CD14-positive monocyte (primary cell): Measurements from ENCODE around the gene RIMBP3C. TPM values are rescaled to one million over a fixed set of nuclear protein-coding genes. Genes with fewer than 3 reads are reported as not detected.
"Not testable (repeated sequence)": the region's sequence is repeated elsewhere in the genome, so short reads cannot be mapped to it uniquely, and the experiment has no call there.

Source experiments
- DNase-seq, 3 donors: peaks; one replicate each; pipeline ENCODE4 v3.0.0-alpha.2; 2011 to 2022
- H2AFZ ChIP-seq: 2 replicates; pipeline ENCODE4 v1.6.0; 2012; ENCODE audit warnings: mild to moderate bottlenecking, low read depth, low read length, inconsistent platforms; ENCODE audit not compliant: insufficient read depth, poor library complexity, severe bottlenecking
- H3K27ac ChIP-seq, 2 donors: 1 replicate in 1 of 2; 2 replicates in 1 of 2; pipeline ENCODE4 v1.5.1; 2012 to 2013; ENCODE audit warnings: low read length in 2 of 2, control low read depth in 1 of 2, inconsistent platforms in 1 of 2, low read depth in 1 of 2, mild to moderate bottlenecking in 1 of 2
- H3K27me3 ChIP-seq, 2 donors: one replicate each; pipeline versions ENCODE4 v1.6.0 to v1.6.1; 2011 to 2013; ENCODE audit warnings: low read length in 2 of 2; ENCODE audit not compliant: control insufficient read depth in 2 of 2, insufficient read depth in 2 of 2
- H3K36me3 ChIP-seq, 2 donors: replicated peaks in 1 of 2; 1 replicate in 1 of 2; 2 replicates in 1 of 2; pipeline versions ENCODE4 v1.5.1 to v1.6.1; 2012 to 2013; ENCODE audit warnings: low read length in 2 of 2, control low read depth in 1 of 2, inconsistent platforms in 1 of 2, mild to moderate bottlenecking in 1 of 2; ENCODE audit not compliant: insufficient read depth in 2 of 2, control insufficient read depth in 1 of 2
- H3K4me1 ChIP-seq, 2 donors: 1 replicate in 1 of 2; 2 replicates in 1 of 2; pipeline versions ENCODE4 v1.5.1 to v1.6.1; 2012 to 2013; ENCODE audit warnings: low read length in 2 of 2, control low read depth in 1 of 2, inconsistent platforms in 1 of 2, mild to moderate bottlenecking in 1 of 2, moderate library complexity in 1 of 2; ENCODE audit not compliant: insufficient read depth in 2 of 2, control insufficient read depth in 1 of 2
- H3K4me2 ChIP-seq: replicated peaks from 2 replicates; pipeline ENCODE3; 2012; ENCODE audit warnings: low read length, moderate library complexity, mild to moderate bottlenecking; ENCODE audit not compliant: poor library complexity, severe bottlenecking; ENCODE audit errors: extremely low read depth
- H3K4me3 ChIP-seq, 3 experiments: fragments of 200-600 bp in 1 of 3; sonication (generic) in 1 of 3; replicated peaks in 1 of 3; 1 replicate in 2 of 3; 2 replicates in 1 of 3; pipeline ENCODE4 v1.5.1; 2011 to 2013; ENCODE audit warnings: low read length in 3 of 3, mild to moderate bottlenecking in 3 of 3, control low read depth in 2 of 3, low read depth in 2 of 3, inconsistent platforms in 1 of 3, moderate library complexity in 1 of 3
- H3K79me2 ChIP-seq: 2 replicates; pipeline ENCODE4 v1.6.0; 2012; ENCODE audit warnings: mild to moderate bottlenecking, control low read depth, inconsistent platforms, low read length, moderate library complexity; ENCODE audit not compliant: insufficient read depth
- H3K9ac ChIP-seq: 2 replicates; pipeline ENCODE4 v1.6.0; 2017; ENCODE audit warnings: low read length, mild to moderate bottlenecking; ENCODE audit not compliant: insufficient read depth, poor library complexity, severe bottlenecking
- H3K9me3 ChIP-seq, 2 donors: replicated peaks in 1 of 2; 1 replicate in 1 of 2; 2 replicates in 1 of 2; pipeline versions ENCODE4 v1.5.1 to v1.6.1; 2012 to 2013; ENCODE audit warnings: low read length in 2 of 2, control low read depth in 1 of 2; ENCODE audit not compliant: control insufficient read depth in 1 of 2, insufficient read depth in 1 of 2
- H4K20me1 ChIP-seq: 2 replicates; pipeline ENCODE4 v1.6.0; 2012; ENCODE audit warnings: mild to moderate bottlenecking, low read length, control low read depth, moderate library complexity; ENCODE audit not compliant: insufficient read depth
- H3K27ac Mint-ChIP-seq, 7 donors: one replicate each; pipeline ENCODE4 v1.8.0; 2020; ENCODE audit warnings: mild to moderate bottlenecking in 7 of 7, mixed read lengths in 7 of 7, moderate library complexity in 6 of 7, inconsistent platforms in 2 of 7
- H3K27me3 Mint-ChIP-seq, 3 donors: one replicate each; pipeline ENCODE4 v1.8.0; 2021 to 2022; ENCODE audit warnings: low read depth in 3 of 3, mild to moderate bottlenecking in 3 of 3, mixed read lengths in 3 of 3, moderate library complexity in 3 of 3, inconsistent platforms in 1 of 3
- H3K36me3 Mint-ChIP-seq, 2 donors: one replicate each; pipeline ENCODE4 v1.8.0; 2020; ENCODE audit warnings: mixed read lengths in 2 of 2, inconsistent platforms in 1 of 2, mild to moderate bottlenecking in 1 of 2
- H3K4me1 Mint-ChIP-seq: one replicate; pipeline ENCODE4 v1.8.0; 2020; ENCODE audit warnings: mild to moderate bottlenecking, mixed read lengths
- H3K4me3 Mint-ChIP-seq, 2 donors: one replicate each; pipeline ENCODE4 v1.8.0; 2020; ENCODE audit warnings: mild to moderate bottlenecking in 2 of 2, mixed read lengths in 2 of 2, moderate library complexity in 1 of 2
- H3K9me3 Mint-ChIP-seq, 7 donors: one replicate each; pipeline ENCODE4 v1.8.0; 2020 to 2022; ENCODE audit warnings: mixed read lengths in 7 of 7, mild to moderate bottlenecking in 6 of 7, moderate library complexity in 6 of 7, inconsistent platforms in 2 of 7
- WGBS: methylation state at CpG from one replicate; pipeline ENCODE4 v1.1.5; 2013; ENCODE audit warnings: missing lambda C conversion rate; ENCODE audit not compliant: insufficient coverage; 5-methylcytosine and 5-hydroxymethylcytosine counted together
- intact Hi-C, 2 donors: fragments of 100-400 bp; cut with micrococcal nuclease; formaldehyde crosslinking; loops; one replicate each; pipeline versions ENCODE4 v1.15.0 to v1.15.1; 2023
- polyA plus RNA-seq, 3 donors: library from polyadenylated mRNA; depleted of rRNA in 1 of 3; unstranded in 2 of 3; stranded (reverse) in 1 of 3; fragments of 300-500 nt in 2 of 3; fragments of >200 nt in 1 of 3; fragmentation: Illumina TruSeq in 2 of 3; gene quantifications; 1 replicate in 2 of 3; 2 replicates in 1 of 3; pipeline ENCODE4 v1.2.3, GENCODE V29; 2012 to 2021
- small RNA-seq: library from RNA; depleted of rRNA; stranded (forward); fragments of <200 nt; gene quantifications from one replicate; pipeline ENCODE3, GENCODE V24; 2012; ENCODE audit warnings: low read depth; ENCODE audit not compliant: insufficient read length

Gene RIMBP3C
- polyA plus RNA-seq, 3 donors: 0.05 to 0.11 (median 0.08) TPM

DNA sequence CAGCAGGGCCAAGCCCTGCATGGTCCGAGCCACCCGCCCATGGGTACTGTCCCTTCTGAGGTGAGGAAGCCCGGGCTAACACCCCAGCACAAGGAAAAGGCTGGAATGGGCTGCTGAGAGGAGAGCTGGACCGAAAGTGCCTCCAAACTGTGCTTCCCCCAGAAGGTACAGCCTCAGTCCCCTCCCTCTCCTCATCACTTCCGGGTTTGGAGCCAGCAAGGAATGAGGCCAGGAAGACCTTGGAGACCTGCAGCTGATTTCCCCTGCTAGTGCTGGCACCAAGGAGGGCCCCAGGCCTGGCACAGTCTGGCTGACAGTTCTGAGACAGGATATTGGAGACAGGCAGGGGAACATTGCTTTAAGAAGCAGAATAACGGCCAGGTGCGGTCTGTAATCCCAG, 52.8 kb downstream of the RIMBP3C start:
- H2AFZ ChIP-seq, H3K4me1 Mint-ChIP-seq, H3K4me1 ChIP-seq, H4K20me1 ChIP-seq, H3K27ac ChIP-seq, DNase-seq, H3K27me3 ChIP-seq, H3K4me2 ChIP-seq, H3K36me3 ChIP-seq, H3K79me2 ChIP-seq, H3K27ac Mint-ChIP-seq, H3K9ac ChIP-seq, H3K36me3 Mint-ChIP-seq, H3K27me3 Mint-ChIP-seq, intact Hi-C loops, H3K4me3 Mint-ChIP-seq, H3K9me3 Mint-ChIP-seq, H3K9me3 ChIP-seq, H3K4me3 ChIP-seq: not testable (repeated sequence)
- no CpG with 5 or more reads among the region's 7 CpGs for WGBS

DNA sequence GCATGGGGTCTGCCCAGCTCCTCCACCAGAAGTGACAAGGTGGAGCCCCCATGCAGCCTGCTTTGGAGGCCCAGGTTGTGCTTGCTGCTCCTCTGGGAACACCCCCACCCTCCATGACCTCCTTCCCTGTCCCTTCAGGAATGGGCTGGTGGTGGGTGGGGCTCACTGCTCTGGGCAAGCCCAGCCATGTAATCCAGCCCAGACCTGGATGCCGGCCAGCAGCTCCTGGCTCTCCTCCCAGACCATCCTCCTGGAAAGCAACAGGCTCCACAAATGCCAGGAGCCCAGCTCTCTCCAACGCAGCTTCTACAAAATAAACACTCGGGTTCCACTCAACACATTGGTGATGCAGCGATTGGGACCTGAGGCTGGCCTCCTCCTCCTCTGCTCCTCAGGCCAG, 53.3 kb downstream of the RIMBP3C start:
- H3K4me3 ChIP-seq, H3K36me3 ChIP-seq, H3K27ac Mint-ChIP-seq, H3K79me2 ChIP-seq, DNase-seq, H3K9me3 ChIP-seq, H3K27ac ChIP-seq, H3K27me3 Mint-ChIP-seq, H3K9ac ChIP-seq, H4K20me1 ChIP-seq, H3K4me1 ChIP-seq, H3K4me1 Mint-ChIP-seq, H3K4me3 Mint-ChIP-seq, H3K4me2 ChIP-seq, H2AFZ ChIP-seq, intact Hi-C loops, H3K27me3 ChIP-seq, H3K9me3 Mint-ChIP-seq, H3K36me3 Mint-ChIP-seq: not testable (repeated sequence)
- WGBS: no CpG with 5 or more reads among the region's 4 CpGs

Small RNA genes within 50 kb of the gene (small RNA-seq; reads per million reads assigned to genes)
- not detected for gene RF00492
- not detected for gene RN7SKP221

Other genes with a start within 250 kb of the RIMBP3C start
- gene RIMBP3B, start 167.7 kb downstream of the RIMBP3C start, polyA plus RNA-seq: under 1 TPM in 2 of 3 donors, not detected in 1; 0.09 to 0.17 TPM
- 1 to 10 TPM in 1 of 3 donors, under 1 TPM in 2; 0.34 to 3.9 (median 0.36) TPM for gene HIC2, start 134.1 kb downstream of the RIMBP3C start, polyA plus RNA-seq
- 1 to 10 TPM; 1.6 to 4.5 (median 4.0) TPM for gene TMEM191C, start 84.1 kb downstream of the RIMBP3C start, polyA plus RNA-seq
- gene UBE2L3, start 16.3 kb upstream of the RIMBP3C start, polyA plus RNA-seq: 10 to 100 TPM; 19.6 to 88.9 (median 69.6) TPM
- gene YDJC, start 78.6 kb upstream of the RIMBP3C start, polyA plus RNA-seq: 10 to 100 TPM; 26.5 to 32.9 (median 26.7) TPM
- under 1 TPM in 1 of 3 donors, not detected in 2; 0.21 TPM for gene CCDC116, start 81.3 kb upstream of the RIMBP3C start, polyA plus RNA-seq
- 10 to 100 TPM; 31.7 to 46.2 (median 44.7) TPM for gene SDF2L1, start 90.8 kb upstream of the RIMBP3C start, polyA plus RNA-seq
- 10 to 100 TPM in 2 of 3 donors, 1 to 10 TPM in 1; 8.9 to 60.9 (median 16.8) TPM for gene PPIL2, start 114.6 kb upstream of the RIMBP3C start, polyA plus RNA-seq
- gene YPEL1, start 184.3 kb upstream of the RIMBP3C start, polyA plus RNA-seq: 1 to 10 TPM; 1.0 to 2.3 (median 2.0) TPM